ENCODE measurements around the gene NOC2L. TPM values are rescaled to one million over a fixed set of nuclear protein-coding genes. Genes with fewer than 3 reads are reported as not detected.

Gene NOC2L
- total RNA-seq, 1 donor from 2014 or later, result 71.9 TPM

DNA sequence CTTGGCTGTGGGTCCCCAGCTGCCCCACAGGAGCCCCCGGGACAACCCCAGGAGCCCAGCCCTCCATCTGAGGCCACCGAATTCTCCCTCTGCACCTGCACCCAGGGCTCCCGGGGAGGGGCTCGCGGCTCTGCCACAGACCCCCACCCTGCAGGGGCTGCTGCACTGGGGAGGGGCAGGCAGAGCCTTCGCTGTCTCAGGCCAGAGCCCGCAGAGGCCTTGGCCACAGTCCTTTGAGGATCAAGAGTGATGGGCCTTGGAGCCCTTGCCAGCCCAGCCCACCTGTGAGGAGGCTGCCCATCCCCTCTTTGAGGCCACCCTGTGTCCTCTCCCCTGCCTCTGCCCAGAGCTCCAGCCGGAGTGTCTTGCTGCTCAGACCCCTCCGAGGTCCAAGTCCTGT lies 16.3 kb upstream of the NOC2L start:
- no peak for DNase-seq (ENCODE audit: low spot score)

DNA sequence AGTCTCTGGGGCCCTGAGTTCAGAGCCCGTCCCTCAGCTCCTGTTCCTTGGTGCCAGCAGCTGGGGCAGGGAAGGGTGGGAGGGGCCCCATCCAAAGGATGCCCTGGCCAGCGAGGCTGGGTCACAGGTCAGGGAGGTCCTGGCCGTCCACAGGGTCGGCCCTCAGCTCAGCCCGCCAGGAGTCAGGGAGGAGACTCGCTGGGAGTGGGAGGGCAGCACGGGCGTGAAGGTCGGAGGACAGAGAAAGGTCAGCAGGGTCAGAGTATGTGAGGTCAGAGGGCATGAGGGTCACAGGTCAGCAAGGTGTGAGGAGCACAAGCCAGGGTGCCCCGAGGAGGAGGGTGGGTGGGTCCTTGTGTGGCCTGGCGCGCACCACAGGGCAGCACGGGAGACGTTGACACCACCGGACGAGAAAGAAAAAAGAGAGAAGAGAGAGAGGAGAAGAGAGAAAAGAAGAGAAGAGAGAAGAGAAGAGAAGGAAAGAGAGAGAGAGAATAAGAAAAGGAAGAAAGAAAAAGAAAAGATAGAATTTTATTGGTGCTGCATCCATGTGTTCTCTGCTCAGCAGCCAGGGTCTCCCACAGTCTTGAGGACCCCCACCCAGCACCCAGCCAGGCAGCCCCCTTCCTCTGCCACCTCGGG lies 15.8 kb upstream of the NOC2L start:
- no peak for DNase-seq (ENCODE audit: low spot score)

DNA sequence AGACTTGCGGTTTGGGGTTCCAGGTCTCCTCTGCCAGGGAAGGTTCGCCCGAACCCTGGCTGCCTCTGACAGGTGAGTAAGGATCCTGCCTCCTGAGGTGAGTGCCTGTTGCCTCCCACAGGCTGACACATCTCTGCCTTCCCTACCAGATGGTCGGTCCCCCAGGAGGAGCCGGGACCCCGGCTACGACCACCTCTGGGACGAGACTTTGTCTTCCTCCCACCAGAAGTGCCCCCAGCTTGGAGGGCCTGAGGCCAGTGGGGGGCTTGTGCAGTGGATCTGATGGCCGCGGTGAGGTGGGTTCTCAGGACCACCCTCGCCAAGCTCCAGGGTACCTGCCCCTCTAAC lies 15.2 kb upstream of the NOC2L start:
- no peak for DNase-seq (ENCODE audit: low spot score)

DNA sequence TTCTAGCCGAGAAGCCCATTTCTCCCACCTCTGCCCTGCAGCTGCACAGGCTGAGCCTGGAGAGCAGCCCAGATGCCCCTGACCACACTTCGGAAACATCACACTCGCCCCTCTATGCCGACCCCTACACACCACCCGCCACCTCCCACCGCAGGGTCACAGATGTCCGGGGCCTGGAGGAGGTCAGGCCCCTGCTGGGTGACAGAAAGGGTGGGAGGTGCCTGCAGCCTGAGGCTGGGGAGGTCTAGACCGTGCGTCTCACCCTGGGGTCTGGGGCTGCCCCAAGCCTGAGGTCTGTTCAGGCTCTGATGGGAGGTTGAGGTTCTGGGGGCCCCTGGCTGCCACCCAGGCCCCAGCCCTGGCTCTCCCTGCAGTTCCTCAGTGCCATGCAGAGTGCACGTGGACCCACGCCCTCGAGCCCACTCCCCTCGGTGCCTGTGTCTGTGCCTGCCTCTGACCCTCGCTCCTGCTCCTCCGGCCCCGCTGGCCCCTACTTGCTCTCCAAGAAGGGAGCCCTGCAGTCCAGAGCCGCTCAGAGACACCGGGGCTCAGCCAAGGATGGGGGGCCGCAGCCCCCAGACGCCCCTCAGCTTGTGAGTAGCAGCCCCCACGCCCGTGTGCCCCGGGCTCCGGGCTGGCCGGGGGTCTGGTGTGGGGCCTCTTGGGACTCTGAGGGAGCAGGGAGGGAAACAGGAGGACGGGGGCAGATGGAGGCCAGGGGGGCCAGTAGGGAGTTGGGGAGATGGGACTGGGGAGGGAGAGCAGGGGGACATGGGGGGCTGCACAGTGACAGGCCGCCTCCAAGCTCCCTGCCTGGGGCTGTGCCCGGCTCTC lies 14.6 kb upstream of the NOC2L start:
- DNase-seq (ENCODE audit: low spot score), result no peak

DNA sequence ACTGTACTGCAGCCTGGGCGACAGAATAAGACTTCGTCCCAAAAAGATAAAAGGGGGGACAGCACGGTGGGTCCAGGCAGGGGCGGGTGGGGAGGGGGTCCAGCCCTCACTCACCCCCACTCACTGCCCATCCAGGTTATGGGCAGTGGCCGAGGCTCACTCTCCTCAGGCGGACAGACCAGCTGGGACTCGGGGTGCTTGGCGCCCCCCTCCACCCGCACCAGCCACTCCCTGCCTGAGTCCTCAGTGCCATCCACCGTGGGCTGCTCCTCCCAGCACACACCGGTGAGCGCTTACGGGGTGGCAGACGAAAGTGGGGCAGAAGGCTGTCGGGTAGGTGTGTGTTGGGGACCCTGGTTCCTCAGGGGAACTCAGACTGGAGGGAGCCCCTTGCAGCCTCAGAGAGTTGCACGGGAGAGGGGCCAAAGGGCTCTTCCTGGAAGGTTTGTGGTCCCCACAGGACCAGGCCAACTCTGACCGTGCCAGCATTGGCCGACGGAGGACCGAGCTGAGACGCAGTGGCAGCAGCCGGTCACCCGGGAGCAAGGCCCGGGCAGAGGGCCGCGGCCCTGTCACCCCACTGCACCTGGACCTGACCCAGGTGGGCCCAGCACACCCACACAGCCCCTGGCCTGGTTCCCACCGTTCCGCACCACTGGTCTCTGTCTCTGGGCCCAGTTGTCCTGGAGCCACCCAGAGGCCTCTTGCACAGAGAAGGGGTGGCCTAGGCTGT lies 13.8 kb upstream of the NOC2L start:
- no peak for DNase-seq (ENCODE audit: low spot score)

DNA sequence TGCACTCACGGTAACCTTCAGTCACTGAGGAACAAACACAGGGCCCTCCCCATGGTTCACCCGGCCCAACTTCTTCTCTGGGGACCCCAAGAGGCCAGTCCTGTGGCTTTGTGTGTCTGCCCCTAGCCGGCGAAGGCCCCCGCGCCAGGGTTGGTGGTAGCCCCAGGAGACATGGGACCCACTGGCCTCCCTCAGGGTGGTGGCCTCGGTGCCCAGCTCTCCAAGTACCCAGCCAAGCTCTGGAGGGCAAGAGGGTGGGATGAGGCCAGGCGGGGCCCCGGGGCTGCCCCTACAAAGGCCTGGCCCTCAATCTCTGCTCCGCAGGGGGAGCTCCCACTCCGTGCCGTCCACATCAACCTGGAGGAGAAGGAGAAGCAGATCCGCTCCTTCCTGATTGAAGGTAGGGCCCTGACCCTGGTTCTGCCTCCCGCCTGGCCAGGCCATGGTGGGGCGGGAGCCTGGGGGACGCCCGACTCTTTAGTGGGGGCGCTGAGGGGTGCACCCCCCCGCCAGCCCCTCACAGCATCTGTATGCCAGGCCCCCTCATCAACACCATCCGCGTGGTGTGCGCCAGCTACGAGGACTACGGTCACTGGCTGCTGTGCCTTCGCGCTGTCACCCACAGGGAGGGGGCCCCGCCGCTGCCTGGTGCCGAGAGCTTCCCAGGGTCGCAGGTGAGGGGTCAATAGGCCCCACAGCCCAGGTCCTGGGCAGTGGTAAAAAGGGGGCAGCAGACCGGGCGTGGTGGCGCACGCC lies 12.9 kb upstream of the NOC2L start:
- no peak for DNase-seq (ENCODE audit: low spot score)

DNA sequence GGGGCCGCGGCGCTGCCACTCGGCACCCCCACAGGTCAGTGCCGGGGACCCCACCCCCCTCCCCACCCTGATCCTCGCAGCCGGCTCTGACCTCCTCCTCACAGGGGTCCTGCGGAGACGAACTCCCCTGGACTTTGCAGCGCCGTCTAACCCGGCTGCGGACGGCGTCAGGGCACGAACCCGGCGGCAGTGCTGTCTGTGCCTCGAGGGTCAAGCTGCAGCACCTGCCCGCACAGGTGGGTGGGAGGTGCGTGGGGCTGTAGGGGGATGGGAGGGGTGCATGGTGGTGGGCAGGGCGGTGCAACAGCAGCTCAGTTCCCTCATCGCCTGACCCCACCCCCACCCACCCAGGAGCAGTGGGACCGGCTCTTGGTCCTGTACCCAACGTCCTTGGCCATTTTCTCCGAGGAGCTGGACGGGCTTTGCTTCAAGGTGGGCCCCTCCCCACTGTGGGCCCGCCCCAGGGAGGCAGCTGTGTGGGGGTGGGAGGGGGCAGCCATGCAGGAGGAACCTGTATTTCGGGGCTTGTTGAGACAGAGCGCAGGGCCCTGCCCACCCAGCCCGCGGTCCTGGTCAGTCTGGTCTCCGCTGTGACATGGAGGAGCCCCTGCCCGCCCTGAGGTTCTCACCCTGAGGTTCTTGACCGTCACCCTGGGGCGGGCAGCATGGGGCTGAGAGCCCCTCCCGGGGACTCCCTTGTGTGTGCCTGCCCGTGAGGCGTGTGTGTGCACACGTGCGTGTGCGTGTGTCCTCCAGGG lies 12.1 kb upstream of the NOC2L start:
- DNase-seq (ENCODE audit: low spot score), result peak; percentile 85

DNA sequence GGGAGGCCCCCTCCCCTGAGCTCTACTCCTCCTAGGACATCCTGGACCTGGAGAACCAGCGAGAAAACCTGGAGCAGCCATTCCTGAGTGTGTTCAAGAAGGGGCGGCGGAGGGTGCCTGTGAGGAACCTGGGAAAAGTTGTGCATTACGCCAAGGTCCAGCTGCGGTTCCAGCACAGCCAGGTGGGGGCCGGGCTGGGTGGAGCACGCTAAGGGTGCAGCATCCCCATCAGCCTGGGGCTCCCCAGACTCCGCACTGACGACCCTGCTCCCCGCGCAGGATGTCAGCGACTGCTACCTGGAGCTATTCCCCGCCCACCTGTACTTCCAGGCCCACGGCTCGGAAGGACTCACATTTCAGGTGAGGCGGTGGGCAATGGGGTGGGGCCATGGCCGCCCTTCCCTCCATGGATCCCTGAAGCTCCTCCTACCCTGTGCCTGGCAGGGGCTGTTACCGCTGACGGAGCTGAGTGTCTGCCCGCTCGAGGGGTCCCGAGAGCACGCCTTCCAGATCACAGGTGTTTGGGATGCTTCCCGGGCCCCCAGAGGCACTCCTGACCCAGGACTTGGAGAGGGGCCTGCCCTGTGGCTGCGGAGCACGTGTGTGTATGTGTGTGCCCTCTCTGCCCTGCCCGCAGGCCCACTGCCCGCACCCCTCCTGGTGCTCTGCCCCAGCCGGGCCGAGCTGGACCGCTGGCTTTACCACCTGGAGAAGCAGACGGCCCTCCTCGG lies 11.4 kb upstream of the NOC2L start:
- no peak for DNase-seq (ENCODE audit: low spot score)

DNA sequence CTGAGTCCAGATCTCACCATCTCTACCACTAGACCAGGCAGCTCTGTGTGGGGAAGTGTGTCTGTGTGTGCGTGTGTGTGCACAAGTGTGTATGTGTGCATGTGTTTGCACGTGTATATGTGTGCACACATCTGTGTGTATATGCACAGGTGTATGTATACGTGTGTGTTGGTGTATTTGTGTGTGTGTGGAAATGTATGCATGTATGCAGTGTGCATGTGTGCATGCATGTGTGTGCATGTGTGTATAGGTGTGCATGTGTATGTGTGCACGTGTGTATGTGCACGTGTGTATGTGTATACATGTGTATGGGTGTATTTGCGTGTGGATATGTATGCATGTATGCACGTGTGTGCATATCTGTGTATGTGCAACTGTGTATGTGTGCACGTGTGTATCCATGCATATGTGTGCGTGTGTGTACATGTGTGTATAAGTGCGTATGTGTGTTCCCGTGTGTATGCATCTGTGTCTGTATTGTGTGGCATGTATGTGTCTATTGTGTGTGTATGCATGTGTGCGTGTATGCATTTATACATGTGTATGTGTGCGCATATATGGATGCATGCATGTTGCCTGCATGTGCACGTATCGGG lies 10.3 kb upstream of the NOC2L start:
- DNase-seq (ENCODE audit: low spot score), result no peak

DNA sequence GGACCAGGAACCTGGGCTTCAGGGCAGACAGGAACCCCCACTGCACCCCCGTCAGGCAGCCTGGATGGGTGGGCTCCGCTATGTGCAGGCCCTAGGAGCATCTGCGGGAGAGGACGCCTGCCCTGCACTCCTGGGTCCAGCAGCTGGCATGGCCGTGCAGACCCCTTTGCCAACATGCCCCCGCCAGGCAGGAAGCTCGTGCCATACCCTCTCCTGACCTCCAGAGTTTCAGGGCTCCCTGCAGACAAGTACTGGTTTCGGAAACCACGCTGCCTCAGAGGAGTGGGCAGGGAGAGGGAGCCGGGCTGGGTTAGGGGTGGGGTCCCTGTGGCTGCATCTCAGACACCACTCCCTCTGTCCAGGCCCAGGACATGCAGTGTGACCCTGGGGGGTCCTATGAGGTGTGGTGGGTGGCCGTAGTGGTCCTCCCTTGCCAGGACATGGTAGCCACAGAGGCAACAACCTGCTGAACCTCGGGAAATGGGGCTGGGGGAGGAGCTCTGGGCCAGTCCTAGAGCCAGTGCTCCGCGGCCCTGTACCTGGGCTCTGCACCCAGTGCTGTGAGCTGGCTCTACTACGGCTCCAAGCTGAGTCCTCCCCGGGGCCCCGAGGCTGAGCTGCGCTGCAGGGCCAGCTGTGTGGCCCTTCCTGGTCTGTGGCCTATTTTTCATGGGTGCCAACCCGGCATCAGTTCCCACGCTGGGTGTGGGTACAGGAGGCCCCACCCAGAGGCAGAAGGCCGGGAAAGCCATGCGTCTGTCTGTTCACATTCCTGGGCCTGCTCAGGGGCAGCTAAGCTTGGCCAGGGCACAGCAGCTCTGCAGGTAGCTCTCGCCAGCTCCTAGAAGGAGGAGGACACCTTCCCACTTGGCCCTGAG lies 8.6 kb upstream of the NOC2L start:
- DNase-seq (ENCODE audit: low spot score), result peak; percentile 75

DNA sequence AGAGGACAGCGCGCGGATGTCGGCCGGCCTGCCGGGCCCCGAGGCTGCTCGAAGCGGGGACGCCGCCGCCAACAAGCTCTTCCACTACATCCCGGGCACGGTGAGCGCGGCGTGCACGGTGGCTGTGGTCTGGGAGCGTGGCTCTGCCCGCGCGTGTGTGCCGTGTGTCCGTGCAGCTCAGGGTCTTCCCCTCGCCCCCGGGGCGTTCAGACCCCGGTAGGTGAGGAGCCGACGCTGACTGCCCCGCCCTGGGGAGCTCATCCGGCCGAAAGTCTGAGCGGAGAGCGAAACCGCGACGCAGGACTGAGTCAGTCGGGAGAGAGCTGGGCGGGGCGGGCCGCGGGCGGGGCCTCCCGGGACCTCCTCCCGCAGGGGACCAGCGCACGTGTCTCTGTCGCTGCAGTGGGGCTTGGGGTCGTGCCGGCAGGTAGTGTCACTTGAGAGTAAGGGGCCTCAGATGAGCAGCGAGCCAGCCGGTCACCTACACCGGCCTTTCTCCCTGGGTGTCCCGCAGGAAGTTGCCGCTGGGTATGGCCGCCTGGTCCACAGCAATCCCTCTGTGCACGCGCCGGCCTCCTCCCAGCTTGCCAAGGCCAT lies 7.7 kb upstream of the NOC2L start:
- peak; percentile 88 for DNase-seq (ENCODE audit: low spot score)

DNA sequence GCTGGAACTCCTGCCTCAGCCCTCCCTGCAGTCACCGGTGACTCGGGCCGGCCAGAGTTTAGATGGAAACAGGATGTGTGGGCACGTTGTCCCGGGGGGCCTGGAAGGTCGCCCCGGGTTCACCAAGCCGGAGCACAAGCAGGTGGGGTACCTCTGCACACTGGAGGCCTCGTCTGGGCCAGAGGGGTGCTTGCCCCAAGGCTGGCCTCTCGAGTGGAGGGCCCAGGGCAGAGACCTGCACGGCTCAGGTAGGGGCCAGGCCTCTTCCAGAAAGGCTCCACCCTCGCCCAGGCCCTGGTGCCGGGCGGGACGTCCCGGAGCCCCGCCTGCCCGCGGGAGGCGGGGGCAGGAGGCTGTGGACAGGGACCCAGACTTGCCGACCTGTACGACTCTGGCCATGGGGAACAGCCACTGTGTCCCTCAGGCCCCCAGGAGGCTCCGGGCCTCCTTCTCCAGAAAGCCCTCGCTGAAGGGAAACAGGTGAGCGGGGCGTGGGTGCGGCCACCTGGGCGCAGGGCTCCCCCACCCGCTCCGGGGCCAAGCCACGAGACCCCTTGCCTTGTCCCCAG lies 7.2 kb upstream of the NOC2L start, which contains the start of gene PLEKHN1:
TSS of gene PLEKHN1 (plus strand) at position 348 of the 569 bp plus-strand sequence. CDS start at position 398, 50 bp downstream.
- no peak for DNase-seq (ENCODE audit: low spot score)

DNA sequence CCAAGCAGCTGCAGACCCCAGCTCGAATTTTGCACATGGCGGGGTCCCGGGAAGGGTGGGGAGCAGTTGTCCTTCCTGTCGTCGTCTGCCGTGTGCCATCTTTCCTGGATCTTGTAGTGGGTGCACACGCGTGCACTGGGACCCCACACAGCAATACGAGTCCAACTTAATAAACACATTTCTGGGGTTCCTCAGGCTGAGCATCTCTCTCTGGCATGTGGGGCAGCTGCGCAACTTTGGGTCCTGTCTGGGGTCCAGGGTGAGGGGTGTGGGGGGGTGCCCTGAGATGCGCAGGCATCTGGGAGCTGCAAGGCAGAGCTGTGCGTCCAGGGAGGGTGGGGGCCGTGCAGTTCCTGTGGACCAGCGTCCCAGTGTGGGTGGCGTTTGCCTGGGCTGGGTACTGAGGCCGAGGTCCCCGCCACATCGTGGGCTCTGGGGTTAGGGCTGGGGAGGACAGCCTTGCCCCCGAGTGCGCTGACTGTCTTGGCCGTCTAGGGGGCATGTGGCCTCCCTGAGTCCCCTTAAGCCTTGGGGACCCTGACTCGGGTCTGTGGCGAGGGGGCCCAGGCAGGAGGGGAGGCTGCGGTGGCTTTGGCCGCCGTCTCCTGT lies 6.6 kb upstream of the NOC2L start:
- DNase-seq (ENCODE audit: low spot score), result no peak

DNA sequence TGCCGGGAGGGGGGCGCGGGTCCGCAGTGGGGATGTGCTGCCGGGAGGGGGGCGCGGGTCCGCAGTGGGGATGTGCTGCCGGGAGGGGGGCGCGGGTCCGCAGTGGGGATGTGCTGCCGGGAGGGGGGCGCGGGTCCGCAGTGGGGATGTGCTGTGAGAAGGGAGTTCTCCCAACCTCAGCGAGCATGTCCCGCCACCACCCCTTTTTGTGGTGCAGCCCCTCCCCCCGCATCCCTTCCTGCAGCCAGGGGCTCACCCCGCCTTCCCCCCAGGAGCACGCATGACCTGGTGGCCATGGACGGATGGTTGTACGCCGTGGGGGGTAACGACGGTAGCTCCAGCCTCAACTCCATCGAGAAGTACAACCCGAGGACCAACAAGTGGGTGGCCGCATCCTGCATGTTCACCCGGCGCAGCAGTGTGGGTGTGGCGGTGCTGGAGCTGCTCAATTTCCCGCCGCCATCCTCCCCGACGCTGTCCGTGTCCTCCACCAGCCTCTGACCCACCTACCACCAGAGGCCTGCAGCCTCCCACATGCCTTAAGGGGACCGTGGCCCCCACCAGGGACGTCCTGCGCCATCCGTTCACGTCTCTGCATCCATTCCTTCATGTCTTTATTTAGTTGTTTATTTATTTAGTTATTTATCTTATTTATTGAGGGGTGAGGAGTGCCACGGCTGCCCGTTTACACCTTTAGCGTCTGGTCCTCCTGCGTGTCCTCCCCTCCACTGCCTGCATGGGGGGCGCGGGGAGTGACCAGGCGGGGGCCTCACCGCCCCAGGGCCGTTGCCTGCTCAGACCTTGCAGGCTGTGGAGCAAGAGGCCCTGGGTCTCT lies 5.9 kb upstream of the NOC2L start:
- no peak for DNase-seq (ENCODE audit: low spot score)

DNA sequence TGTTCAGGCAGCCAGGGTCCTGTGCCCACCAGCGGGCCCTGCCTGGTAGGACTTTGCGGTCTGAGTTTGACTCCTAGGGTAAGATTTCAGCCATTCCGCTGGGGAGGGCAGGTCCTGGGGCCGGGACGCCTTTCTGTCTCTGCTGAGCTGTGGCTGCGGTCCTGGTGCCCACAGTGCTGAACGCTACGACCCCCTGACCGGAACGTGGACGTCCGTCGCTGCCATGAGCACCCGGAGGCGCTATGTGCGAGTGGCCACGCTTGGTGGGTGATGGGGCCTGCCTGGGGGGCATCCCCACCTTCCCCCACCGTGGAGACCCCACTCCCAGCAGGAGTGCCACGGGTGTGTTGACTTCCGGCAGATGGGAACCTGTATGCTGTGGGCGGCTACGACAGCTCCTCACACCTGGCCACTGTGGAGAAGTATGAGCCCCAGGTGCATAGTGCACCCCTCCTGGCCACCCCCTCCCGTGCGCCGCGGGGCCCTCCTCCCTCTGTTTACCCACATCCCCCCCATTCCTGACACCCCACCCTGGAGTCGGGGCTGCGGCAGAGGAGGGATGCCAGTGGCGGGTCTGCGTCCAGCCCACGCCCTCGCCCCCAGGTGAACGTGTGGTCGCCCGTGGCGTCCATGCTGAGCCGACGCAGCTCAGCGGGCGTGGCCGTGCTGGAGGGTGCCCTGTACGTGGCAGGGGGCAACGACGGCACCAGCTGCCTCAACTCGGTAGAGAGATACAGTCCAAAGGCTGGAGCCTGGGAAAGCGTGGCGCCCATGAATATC lies 4.9 kb upstream of the NOC2L start:
- DNase-seq (ENCODE audit: low spot score), result no peak

DNA sequence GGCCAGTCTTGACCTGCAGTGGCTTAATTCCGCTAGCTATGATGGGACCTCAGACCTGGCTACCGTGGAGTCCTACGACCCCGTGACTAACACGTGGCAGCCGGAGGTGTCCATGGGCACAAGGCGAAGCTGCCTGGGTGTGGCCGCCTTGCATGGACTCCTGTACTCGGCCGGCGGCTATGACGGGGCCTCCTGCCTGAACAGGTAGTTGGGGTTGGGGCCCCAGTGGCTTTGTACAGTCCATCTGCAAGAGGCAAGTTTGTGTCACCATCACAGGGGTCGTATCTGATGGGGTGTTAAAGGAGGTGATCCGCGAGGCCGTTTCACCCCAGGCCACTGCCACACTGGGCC lies 4.2 kb upstream of the NOC2L start:
- DNase-seq (ENCODE audit: low spot score), result no peak

Data from ureter (tissue), 1 donor.